ENCODE results near the gene CEP85L. TPM values are rescaled to one million over a fixed set of nuclear protein-coding genes. Genes with fewer than 3 reads are reported as not detected.

The CEP85L gene
- total RNA-seq, 4 donors from 2014 or later, result 10.9 to 22.6 (median 16.7) TPM

- 75 to 84% methylated on average over 2 to 3 of the region's 3 CpGs for WGBS, 2 donors (ENCODE audit: low coverage in 1 of 2)
- ATAC-seq, result no peak
These were observed 15.3 kb downstream of the CEP85L start for GRCh38 chr6:118635909-118636735.

GRCh38 chr6:118632359-118632758 lies 19.0 kb downstream of the CEP85L start:
- ATAC-seq, result no peak
- Histone ChIP-seq H3K27ac (no peak overlapping the region), H3K27me3 (no peaks in the 10 kb centered on the region), H3K4me1 (no peaks in the 10 kb centered on the region), H3K9me3 (no peaks in the 10 kb centered on the region), H3K36me3 (peaks cover 0 to 14% of the 10 kb centered on the region in 2 donors), H3K4me3 (no peak overlapping the region)
- 82 to 83% methylated on average over 2 of the region's 2 CpGs for WGBS, 2 donors (ENCODE audit: low coverage in 1 of 2)
- TF ChIP-seq POLR2AphosphoS5 (IDR thresholded peaks at IDR 0.05) (no peak), POLR2A (IDR thresholded peaks at IDR 0.05) (no peak), EP300 (IDR thresholded peaks at IDR 0.05) (no peak), CTCF (IDR thresholded peaks at IDR 0.05) (no peak)

More at GRCh38 chr6:118635909-118636735, 15.3 kb downstream of the CEP85L start:
- H3K4me1 ChIP-seq, result peaks cover 5 to 35% (median 7%) of the 10 kb centered on the region in 3 donors
- TF ChIP-seq POLR2A (IDR thresholded peaks at IDR 0.05) (no peak), EP300 (IDR thresholded peaks at IDR 0.05) (no peak), CTCF (IDR thresholded peaks at IDR 0.05) (no peak), POLR2AphosphoS5 (IDR thresholded peaks at IDR 0.05) (no peak)
- no peak overlapping the region for H3K4me3 ChIP-seq
- no peak overlapping the region for H3K27ac ChIP-seq
- no peaks in the 10 kb centered on the region for H3K27me3 ChIP-seq
- H3K9me3 ChIP-seq, result no peaks in the 10 kb centered on the region
- peaks cover 0 to 5% of the 10 kb centered on the region in 2 donors for H3K36me3 ChIP-seq

- H3K4me3 ChIP-seq, result no peak overlapping the region
- 80 to 100% methylated on average over 1 of the region's 1 CpG for whole genome bisulfite sequencing, 2 donors (ENCODE audit: low coverage in 1 of 2)
- no peaks in the 10 kb centered on the region for H3K27me3 ChIP-seq
- H3K9me3 ChIP-seq, result no peaks in the 10 kb centered on the region
- no peak for TF ChIP-seq POLR2A (IDR thresholded peaks at IDR 0.05)
- no peak for TF ChIP-seq CTCF (IDR thresholded peaks at IDR 0.05)
- no peak for TF ChIP-seq POLR2AphosphoS5 (IDR thresholded peaks at IDR 0.05)
- TF ChIP-seq EP300 (IDR thresholded peaks at IDR 0.05), result no peak
- H3K36me3 ChIP-seq, result peaks cover 0 to 14% of the 10 kb centered on the region in 2 donors
- H3K27ac ChIP-seq, result no peak overlapping the region
- no peak for ATAC-seq
- H3K4me1 ChIP-seq, result no peaks in the 10 kb centered on the region
These were observed 20.5 kb downstream of the CEP85L start for GRCh38 chr6:118630923-118631322.

GRCh38 chr6:118630067-118630466 lies 21.3 kb downstream of the CEP85L start:
- no peak for ATAC-seq
- Histone ChIP-seq H3K36me3 (peaks cover 0 to 14% of the 10 kb centered on the region in 2 donors), H3K27ac (no peak overlapping the region), H3K4me1 (no peaks in the 10 kb centered on the region), H3K27me3 (no peaks in the 10 kb centered on the region), H3K4me3 (no peak overlapping the region), H3K9me3 (no peaks in the 10 kb centered on the region)
- WGBS, 2 donors (ENCODE audit: low coverage in 1 of 2), result 67% methylated on average over 1 of the region's 1 CpG; no CpG with 5 or more reads in 1 of the 2 donors
- TF ChIP-seq POLR2A (IDR thresholded peaks at IDR 0.05) (no peak), POLR2AphosphoS5 (IDR thresholded peaks at IDR 0.05) (no peak), EP300 (IDR thresholded peaks at IDR 0.05) (no peak), CTCF (IDR thresholded peaks at IDR 0.05) (no peak)

- Histone ChIP-seq H3K4me3 (no peak overlapping the region), H3K9me3 (no peaks in the 10 kb centered on the region), H3K4me1 (peaks cover 0 to 3% (median 0%) of the 10 kb centered on the region in 3 donors), H3K36me3 (peaks cover 0 to 14% of the 10 kb centered on the region in 2 donors), H3K27me3 (no peaks in the 10 kb centered on the region), H3K27ac (no peak overlapping the region)
- no peak for TF ChIP-seq POLR2A (IDR thresholded peaks at IDR 0.05)
- no peak for TF ChIP-seq CTCF (IDR thresholded peaks at IDR 0.05)
- TF ChIP-seq POLR2AphosphoS5 (IDR thresholded peaks at IDR 0.05), result no peak
- no peak for TF ChIP-seq EP300 (IDR thresholded peaks at IDR 0.05)
- ATAC-seq, result no peak
- 97% methylated on average over 3 of the region's 3 CpGs; no CpG with 5 or more reads in 1 of the 2 donors for WGBS, 2 donors (ENCODE audit: low coverage in 1 of 2)
These were observed 23.7 kb downstream of the CEP85L start for GRCh38 chr6:118627724-118628123.

Data from gastroesophageal sphincter (tissue), 4 donors.